ENCODE results near the gene CCNC. TPM values are rescaled to one million over a fixed set of nuclear protein-coding genes. Genes with fewer than 3 reads are reported as not detected.

CCNC gene
- total and polyA plus RNA-seq, 2 experiments from 2014 or later, result 108 to 143 TPM

DNA sequence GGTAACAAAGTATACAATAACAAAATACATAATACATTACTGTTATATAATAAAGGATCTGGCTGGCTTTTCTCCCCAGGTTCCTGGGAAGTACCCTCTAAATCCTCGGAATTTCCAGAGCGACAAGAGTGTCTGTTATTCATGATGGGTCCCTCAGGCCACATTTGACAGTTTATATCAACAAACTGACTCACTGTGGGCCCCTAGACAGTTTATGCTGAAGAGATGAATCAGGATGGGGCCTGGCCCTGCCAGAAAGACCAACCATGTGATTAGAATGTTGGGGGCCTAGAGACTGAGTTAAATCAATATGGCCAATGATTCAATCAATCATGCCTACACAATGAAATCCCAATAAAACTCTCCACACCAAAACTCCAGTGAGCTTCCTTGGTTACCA is 66.7 kb downstream of the CCNC start:
- H3K27ac Mint-ChIP-seq, result no peak overlapping the region
- ATAC-seq (no peak), DNase-seq (ENCODE audit: low spot score) (no peak)
- Histone ChIP-seq H4K20me1 (replicated peaks; ENCODE audit: insufficient read depth) (peaks cover 14% of the 10 kb centered on the region), H3K9me2 (ENCODE audit: insufficient read depth) (no peaks in the 10 kb centered on the region), H3K27me3 (ENCODE audit: insufficient read depth) (no peaks in the 10 kb centered on the region), H3K79me2 (replicated peaks; ENCODE audit: insufficient read depth) (no peaks in the 10 kb centered on the region; the same call in 1 of the 2 replicates), H3K4me3 (no peak overlapping the region), H3K27ac (ENCODE audit: low read depth) (no peak overlapping the region), H3K4me1 (ENCODE audit: insufficient read depth) (no peaks in the 10 kb centered on the region), H2AFZ (no peak overlapping the region), H3K4me2 (no peak overlapping the region), H3K36me3 (ENCODE audit: insufficient read depth) (peaks cover 42% of the 10 kb centered on the region), H3F3A (replicated peaks; ENCODE audit: low read depth) (no peaks in the 10 kb centered on the region)
- no peak overlapping the region for H3K4me3 Mint-ChIP-seq
- H3K9me3 Mint-ChIP-seq, result no peaks in the 10 kb centered on the region
- peaks cover 1% of the 10 kb centered on the region for H3K27me3 Mint-ChIP-seq (ENCODE audit: insufficient read depth, low read depth, poor library complexity)
- TF ChIP-seq ZNF331 (CRISPR knock-in tag; IDR thresholded peaks at IDR 0.05; ENCODE audit: low read depth) (no peak), NANOG (IDR thresholded peaks at IDR 0.05; ENCODE audit: borderline replicate concordance) (no peak)
- H3K4me1 Mint-ChIP-seq, result no peaks in the 10 kb centered on the region
- peaks cover 39% of the 10 kb centered on the region for H3K36me3 Mint-ChIP-seq (ENCODE audit: low read depth)

DNA sequence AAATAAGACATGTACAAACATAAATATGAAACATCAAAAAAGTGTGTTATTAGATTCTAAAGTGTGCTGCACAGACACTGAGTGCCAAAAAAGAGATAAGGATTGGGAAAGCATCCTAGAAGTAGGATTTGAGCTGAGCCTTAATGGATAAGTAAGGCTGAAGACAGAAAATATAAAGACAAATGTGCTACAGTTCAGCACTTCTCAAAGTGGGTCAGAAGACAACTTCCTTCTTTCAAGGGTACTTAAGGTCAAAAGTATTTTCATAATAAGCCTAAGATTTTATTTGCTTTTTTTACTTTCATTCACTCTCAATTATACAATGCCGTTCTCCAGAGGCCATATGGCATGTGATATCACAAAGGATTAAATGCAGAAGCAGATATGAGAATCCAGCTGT is 70.0 kb downstream of the CCNC start:
- H3K79me2 ChIP-seq (replicated peaks; ENCODE audit: insufficient read depth), result no peaks in the 10 kb centered on the region
- H3K27ac ChIP-seq (ENCODE audit: low read depth), result no peak overlapping the region
- H3K36me3 ChIP-seq (ENCODE audit: insufficient read depth), result peaks cover 26% of the 10 kb centered on the region
- ATAC-seq, result no peak
- H3K9me2 ChIP-seq (ENCODE audit: insufficient read depth), result no peaks in the 10 kb centered on the region
- Mint-ChIP-seq H3K4me3 (no peak overlapping the region), H3K36me3 (ENCODE audit: low read depth) (peaks cover 24% of the 10 kb centered on the region), H3K27ac (no peak overlapping the region), H3K9me3 (no peaks in the 10 kb centered on the region), H3K27me3 (ENCODE audit: insufficient read depth, low read depth, poor library complexity) (peaks cover 1% of the 10 kb centered on the region), H3K4me1 (no peaks in the 10 kb centered on the region)
- no peaks in the 10 kb centered on the region for H3K27me3 ChIP-seq (ENCODE audit: insufficient read depth)
- no peaks in the 10 kb centered on the region for H3F3A ChIP-seq (replicated peaks; ENCODE audit: low read depth)
- no peak for TF ChIP-seq EZH2 (IDR thresholded peaks at IDR 0.05; ENCODE audit: low read depth, unreplicated experiment)
- TF ChIP-seq ZNF114 (CRISPR knock-in tag; IDR thresholded peaks at IDR 0.05), result no peak
- TF ChIP-seq STAT1 (IDR thresholded peaks at IDR 0.05; ENCODE audit: unreplicated experiment), result no peak
- TF ChIP-seq, protein P1, sequence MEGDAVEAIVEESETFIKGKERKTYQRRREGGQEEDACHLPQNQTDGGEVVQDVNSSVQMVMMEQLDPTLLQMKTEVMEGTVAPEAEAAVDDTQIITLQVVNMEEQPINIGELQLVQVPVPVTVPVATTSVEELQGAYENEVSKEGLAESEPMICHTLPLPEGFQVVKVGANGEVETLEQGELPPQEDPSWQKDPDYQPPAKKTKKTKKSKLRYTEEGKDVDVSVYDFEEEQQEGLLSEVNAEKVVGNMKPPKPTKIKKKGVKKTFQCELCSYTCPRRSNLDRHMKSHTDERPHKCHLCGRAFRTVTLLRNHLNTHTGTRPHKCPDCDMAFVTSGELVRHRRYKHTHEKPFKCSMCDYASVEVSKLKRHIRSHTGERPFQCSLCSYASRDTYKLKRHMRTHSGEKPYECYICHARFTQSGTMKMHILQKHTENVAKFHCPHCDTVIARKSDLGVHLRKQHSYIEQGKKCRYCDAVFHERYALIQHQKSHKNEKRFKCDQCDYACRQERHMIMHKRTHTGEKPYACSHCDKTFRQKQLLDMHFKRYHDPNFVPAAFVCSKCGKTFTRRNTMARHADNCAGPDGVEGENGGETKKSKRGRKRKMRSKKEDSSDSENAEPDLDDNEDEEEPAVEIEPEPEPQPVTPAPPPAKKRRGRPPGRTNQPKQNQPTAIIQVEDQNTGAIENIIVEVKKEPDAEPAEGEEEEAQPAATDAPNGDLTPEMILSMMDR (conservative IDR thresholded peaks at IDR 0.05; ENCODE audit: low read depth in 2 of 2), result no peak
- TF ChIP-seq, protein P2, sequence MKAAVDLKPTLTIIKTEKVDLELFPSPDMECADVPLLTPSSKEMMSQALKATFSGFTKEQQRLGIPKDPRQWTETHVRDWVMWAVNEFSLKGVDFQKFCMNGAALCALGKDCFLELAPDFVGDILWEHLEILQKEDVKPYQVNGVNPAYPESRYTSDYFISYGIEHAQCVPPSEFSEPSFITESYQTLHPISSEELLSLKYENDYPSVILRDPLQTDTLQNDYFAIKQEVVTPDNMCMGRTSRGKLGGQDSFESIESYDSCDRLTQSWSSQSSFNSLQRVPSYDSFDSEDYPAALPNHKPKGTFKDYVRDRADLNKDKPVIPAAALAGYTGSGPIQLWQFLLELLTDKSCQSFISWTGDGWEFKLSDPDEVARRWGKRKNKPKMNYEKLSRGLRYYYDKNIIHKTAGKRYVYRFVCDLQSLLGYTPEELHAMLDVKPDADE (IDR thresholded peaks at IDR 0.05), result no peak
- DNase-seq (ENCODE audit: low spot score), result no peak
- no peak overlapping the region for H3K4me3 ChIP-seq
- no peak overlapping the region for H2AFZ ChIP-seq
- H4K20me1 ChIP-seq (replicated peaks; ENCODE audit: insufficient read depth), result peaks cover 7% of the 10 kb centered on the region
- no peak overlapping the region for H3K4me2 ChIP-seq
- no peaks in the 10 kb centered on the region for H3K4me1 ChIP-seq (ENCODE audit: insufficient read depth)

DNA sequence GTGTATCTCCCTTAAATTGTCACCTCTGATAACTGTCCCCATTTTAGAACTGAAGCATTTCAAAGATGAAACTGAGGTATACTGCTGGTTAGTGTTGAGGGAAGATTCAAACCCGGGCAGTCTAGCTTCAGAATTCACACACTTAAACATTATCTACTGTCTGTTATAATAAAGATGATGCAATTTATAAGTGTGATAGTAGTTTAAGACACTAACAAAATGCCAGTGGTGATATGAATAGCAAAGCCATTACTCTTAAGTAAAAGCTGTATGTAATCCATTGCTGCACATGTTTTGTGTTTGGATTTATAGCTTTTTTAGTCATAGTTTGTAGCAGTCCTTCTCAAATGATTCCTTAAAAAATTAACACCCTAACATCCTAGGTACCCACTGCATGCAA is 73.0 kb downstream of the CCNC start:
- no peak overlapping the region for H2AFZ ChIP-seq
- H3K79me2 ChIP-seq (replicated peaks; ENCODE audit: insufficient read depth), result no peaks in the 10 kb centered on the region
- peaks cover 6% of the 10 kb centered on the region for H3K36me3 ChIP-seq (ENCODE audit: insufficient read depth)
- Mint-ChIP-seq H3K4me3 (no peak overlapping the region), H3K4me1 (no peaks in the 10 kb centered on the region; the same call in 2 of the 3 replicates), H3K9me3 (no peaks in the 10 kb centered on the region), H3K27ac (no peak overlapping the region), H3K36me3 (ENCODE audit: low read depth) (peaks cover 9% of the 10 kb centered on the region; the same call in 2 of the 3 replicates), H3K27me3 (ENCODE audit: insufficient read depth, low read depth, poor library complexity) (no peaks in the 10 kb centered on the region)
- H3K4me1 ChIP-seq (ENCODE audit: insufficient read depth), result no peaks in the 10 kb centered on the region
- no peaks in the 10 kb centered on the region for H3F3A ChIP-seq (replicated peaks; ENCODE audit: low read depth)
- no peak for ATAC-seq
- H4K20me1 ChIP-seq (replicated peaks; ENCODE audit: insufficient read depth), result peaks cover 2% of the 10 kb centered on the region; the same call in 1 of the 2 replicates
- no peaks in the 10 kb centered on the region for H3K27me3 ChIP-seq (ENCODE audit: insufficient read depth)
- no peak for DNase-seq (ENCODE audit: low spot score)
- H3K4me3 ChIP-seq, result no peak overlapping the region
- no peak overlapping the region for H3K27ac ChIP-seq (ENCODE audit: low read depth)
- H3K4me2 ChIP-seq, result no peak overlapping the region
- no peaks in the 10 kb centered on the region for H3K9me2 ChIP-seq (ENCODE audit: insufficient read depth)
- no peak for TF ChIP-seq EZH2phosphoT487 (IDR thresholded peaks at IDR 0.05; ENCODE audit: unreplicated experiment)
- no peak for TF ChIP-seq NANOG (IDR thresholded peaks at IDR 0.05; ENCODE audit: borderline replicate concordance)
- no peak for TF ChIP-seq POLR2AphosphoS5 (IDR thresholded peaks at IDR 0.05; ENCODE audit: low read depth)
- TF ChIP-seq ZNF331 (CRISPR knock-in tag; IDR thresholded peaks at IDR 0.05; ENCODE audit: low read depth), result no peak

All from GM23338 (cell line).